ENCODE results near the gene ARL15. TPM values are rescaled to one million over a fixed set of nuclear protein-coding genes. Genes with fewer than 3 reads are reported as not detected.
A peak's percentile ranks its signal among the peaks of the same experiment; 100 is the strongest.

The ARL15 gene
- total and polyA plus RNA-seq, 8 donors = 20.2 to 27.7 (median 25.1) TPM

- H3K27me3 ChIP-seq = no peaks in the 10 kb centered on the region
- TF ChIP-seq, protein P1, sequence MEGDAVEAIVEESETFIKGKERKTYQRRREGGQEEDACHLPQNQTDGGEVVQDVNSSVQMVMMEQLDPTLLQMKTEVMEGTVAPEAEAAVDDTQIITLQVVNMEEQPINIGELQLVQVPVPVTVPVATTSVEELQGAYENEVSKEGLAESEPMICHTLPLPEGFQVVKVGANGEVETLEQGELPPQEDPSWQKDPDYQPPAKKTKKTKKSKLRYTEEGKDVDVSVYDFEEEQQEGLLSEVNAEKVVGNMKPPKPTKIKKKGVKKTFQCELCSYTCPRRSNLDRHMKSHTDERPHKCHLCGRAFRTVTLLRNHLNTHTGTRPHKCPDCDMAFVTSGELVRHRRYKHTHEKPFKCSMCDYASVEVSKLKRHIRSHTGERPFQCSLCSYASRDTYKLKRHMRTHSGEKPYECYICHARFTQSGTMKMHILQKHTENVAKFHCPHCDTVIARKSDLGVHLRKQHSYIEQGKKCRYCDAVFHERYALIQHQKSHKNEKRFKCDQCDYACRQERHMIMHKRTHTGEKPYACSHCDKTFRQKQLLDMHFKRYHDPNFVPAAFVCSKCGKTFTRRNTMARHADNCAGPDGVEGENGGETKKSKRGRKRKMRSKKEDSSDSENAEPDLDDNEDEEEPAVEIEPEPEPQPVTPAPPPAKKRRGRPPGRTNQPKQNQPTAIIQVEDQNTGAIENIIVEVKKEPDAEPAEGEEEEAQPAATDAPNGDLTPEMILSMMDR (IDR thresholded peaks at IDR 0.05) = no peak
- H3K4me1 ChIP-seq = no peaks in the 10 kb centered on the region
- DNase-seq = no peak
- no peak overlapping the region for H3K4me3 ChIP-seq
- intact Hi-C loops (cut with DNase I) = no loop called here
- no peak overlapping the region for H3K27ac ChIP-seq
- no peaks in the 10 kb centered on the region for H3K36me3 ChIP-seq
- no peak for ATAC-seq
- H3K9me3 ChIP-seq = no peaks in the 10 kb centered on the region
These were observed 21.7 kb downstream of the ARL15 start for GRCh38 chr5:54288568-54289217.

- Histone ChIP-seq H3K4me3 (no peak overlapping the region), H3K9me3 (no peaks in the 10 kb centered on the region), H3K27me3 (no peaks in the 10 kb centered on the region), H3K4me1 (no peaks in the 10 kb centered on the region), H3K36me3 (no peaks in the 10 kb centered on the region), H3K27ac (no peak overlapping the region)
- TF ChIP-seq, protein P1 (IDR thresholded peaks at IDR 0.05) = no peak
- ATAC-seq (peak; percentile 39), DNase-seq (peak in 1 of 4 donors; percentile 21)
- intact Hi-C loops (cut with DNase I) = no loop called here
These were observed 24.7 kb downstream of the ARL15 start for GRCh38 chr5:54285686-54286085.

DNA sequence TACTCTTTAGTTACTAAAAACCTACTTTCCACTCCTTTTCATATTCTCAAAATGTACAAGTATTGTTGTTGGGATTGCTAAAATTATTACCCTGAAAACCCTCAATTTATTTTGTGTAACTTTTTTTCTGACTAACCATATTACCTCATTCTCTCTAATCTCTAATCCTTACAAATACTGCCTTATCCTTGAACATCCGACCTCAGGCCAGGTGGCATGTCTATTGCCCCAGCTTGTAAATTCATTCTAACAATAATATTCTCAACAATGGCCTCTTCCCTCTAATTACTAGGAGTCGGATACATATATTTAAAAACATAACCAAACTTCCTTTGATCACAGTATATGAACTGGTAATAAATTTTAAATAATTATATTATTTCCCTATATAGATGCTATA lies 25.8 kb downstream of the ARL15 start:
- H3K27ac ChIP-seq = no peak overlapping the region
- TF ChIP-seq, protein P1 (IDR thresholded peaks at IDR 0.05) = no peak
- DNase-seq = no peak

GRCh38 chr5:54282876-54283275 lies 27.5 kb downstream of the ARL15 start:
- H3K36me3 ChIP-seq = no peaks in the 10 kb centered on the region
- DNase-seq = no peak
- no peaks in the 10 kb centered on the region for H3K27me3 ChIP-seq
- H3K4me1 ChIP-seq = no peaks in the 10 kb centered on the region
- intact Hi-C loops (cut with DNase I) = no loop called here
- H3K27ac ChIP-seq = no peak overlapping the region
- no peak for ATAC-seq
- no peak overlapping the region for H3K4me3 ChIP-seq
- TF ChIP-seq, protein P1 (IDR thresholded peaks at IDR 0.05) = no peak
- H3K9me3 ChIP-seq = no peaks in the 10 kb centered on the region

More for the DNA sequence above, 25.8 kb downstream of the ARL15 start:
- H3K36me3 ChIP-seq = no peaks in the 10 kb centered on the region
- intact Hi-C loops (cut with DNase I) = no loop called here
- H3K27me3 ChIP-seq = no peaks in the 10 kb centered on the region
- ATAC-seq = no peak
- H3K9me3 ChIP-seq = no peaks in the 10 kb centered on the region
- no peak overlapping the region for H3K4me3 ChIP-seq
- no peaks in the 10 kb centered on the region for H3K4me1 ChIP-seq

DNA sequence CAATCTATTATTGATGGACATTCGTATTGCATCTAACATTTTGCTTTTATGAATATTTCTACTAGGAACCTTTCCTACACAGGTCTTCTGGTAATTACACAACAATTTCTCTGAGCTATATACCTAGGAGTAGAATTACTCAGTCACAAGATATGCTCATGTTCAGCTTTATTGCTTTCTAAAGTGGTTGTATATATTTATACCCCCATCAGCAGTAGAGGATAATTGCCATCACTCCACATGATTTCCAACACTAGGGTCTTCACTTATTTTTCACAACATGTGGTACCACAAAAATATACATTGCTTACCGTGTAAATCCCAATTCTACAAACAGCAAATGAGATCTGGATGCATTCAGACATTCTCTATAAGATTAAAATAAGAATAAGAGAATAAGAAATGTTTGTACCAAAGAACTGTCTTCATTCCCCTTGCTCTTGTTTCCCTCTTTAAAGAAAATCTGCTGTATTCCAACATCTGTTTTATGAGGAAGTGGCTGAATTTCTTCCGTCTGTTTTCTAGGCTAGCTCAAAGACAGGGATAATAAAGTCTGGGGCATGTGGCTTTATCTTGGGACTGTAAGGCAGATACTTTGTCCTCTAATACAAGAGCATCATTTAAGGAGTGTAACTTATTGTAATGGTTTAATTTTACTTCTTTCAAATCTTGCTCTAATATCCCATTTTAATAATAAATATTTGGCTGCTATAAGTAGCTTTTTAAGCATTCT lies 28.2 kb downstream of the ARL15 start:
- no peaks in the 10 kb centered on the region for H3K36me3 ChIP-seq
- H3K27me3 ChIP-seq = no peaks in the 10 kb centered on the region
- H3K27ac ChIP-seq = no peak overlapping the region
- no peak overlapping the region for H3K4me3 ChIP-seq
- intact Hi-C loops (cut with DNase I) = no loop called here
- H3K4me1 ChIP-seq = no peaks in the 10 kb centered on the region
- TF ChIP-seq, protein P1 (IDR thresholded peaks at IDR 0.05) = no peak
- ATAC-seq = no peak
- DNase-seq = no peak
- no peaks in the 10 kb centered on the region for H3K9me3 ChIP-seq
